ENCODE measurements around the gene NACC1. TPM values are rescaled to one million over a fixed set of nuclear protein-coding genes. Genes with fewer than 3 reads are reported as not detected.

The NACC1 gene
- total and polyA plus RNA-seq, 2 of the 13 experiments (the other 11 are each of a cell fraction or from before 2014, with no cell fraction given): 31.8 to 42.3 TPM

- TF ChIP-seq ZC3H4 (CRISPR knock-in tag; IDR thresholded peaks at IDR 0.05; ENCODE audit: borderline replicate concordance): no peak
Measured at GRCh38 chr19:13169769-13170168, 51.7 kb downstream of the NACC1 start (continued).

GRCh38 chr19:13171146-13171545 lies 53.1 kb downstream of the NACC1 start:
- Histone ChIP-seq H3K36me3 (replicated peaks in 1 of 2; ENCODE audit: control insufficient read depth in 1 of 2, insufficient read depth in 2 of 2, low read length in 2 of 2) (no peaks in the 10 kb centered on the region), H3K27me3 (ENCODE audit: control insufficient read depth in 1 of 2, insufficient read depth in 2 of 2, low read length in 2 of 2) (no peaks in the 10 kb centered on the region), H4K20me1 (ENCODE audit: insufficient read depth, low read length) (no peaks in the 10 kb centered on the region), H3K9me3 (ENCODE audit: low read length) (no peaks in the 10 kb centered on the region), H3K9ac (ENCODE audit: insufficient read depth, low read depth, low read length) (no peak overlapping the region), H3K27ac (ENCODE audit: extremely low read length, insufficient read depth, low read length) (no peak overlapping the region), H3K4me2 (ENCODE audit: low read depth, low read length) (no peak overlapping the region), H2AFZ (ENCODE audit: low read length) (no peak overlapping the region), H3K79me2 (ENCODE audit: insufficient read depth, low read length) (no peaks in the 10 kb centered on the region), H3K4me1 (ENCODE audit: insufficient read depth, low read length) (peaks cover 44% of the 10 kb centered on the region), H3K4me3 (replicated peaks in 1 of 3; ENCODE audit: insufficient read depth in 1 of 3, low read depth in 2 of 3, low read length in 3 of 3) (no peak overlapping the region)
- CTCF ChIA-PET (ENCODE audit: low intra/inter-chr PET ratio, low total read pairs): no interaction called here
- DNase-seq (ENCODE audit: low spot score): no peak
- no peak for FAIRE-seq
- in situ Hi-C loops (cut with HindIII; ENCODE audit: extremely low pct_ligation_motif_present, low pct_unique_long_range_greater_than_20kb) (no loop called here), intact Hi-C loops (cut with micrococcal nuclease; ENCODE audit: unreplicated experiment) (no loop called here)
- BruUV-seq (replicated peaks): no TSS peak
- WGBS (ENCODE audit: low lambda C conversion rate): 95% methylated on average over 5 of the region's 7 CpGs
- ATAC-seq: no peak
- POLR2A ChIA-PET: interaction anchor here (0.7 to 2.9 kb wide), 2 partner anchors 8 to 11 kb away, joined by 3 to 17 read pairs; no protein-coding TSS in a partner anchor
- TF ChIP-seq NONO (IDR thresholded peaks at IDR 0.05) (no peak), NONO (CRISPR knock-in tag; conservative IDR thresholded peaks at IDR 0.05) (no peak), ERF (CRISPR knock-in tag; IDR thresholded peaks at IDR 0.05) (no peak), ZNF280D (CRISPR knock-in tag; IDR thresholded peaks at IDR 0.05) (no peak), IRF9 (CRISPR knock-in tag; IDR thresholded peaks at IDR 0.05; ENCODE audit: borderline replicate concordance) (no peak), ZNF512B (CRISPR knock-in tag; IDR thresholded peaks at IDR 0.05; ENCODE audit: borderline replicate concordance) (no peak), TRIM22 (IDR thresholded peaks at IDR 0.05) (no peak), ZSCAN29 (CRISPR knock-in tag; conservative IDR thresholded peaks at IDR 0.05) (no peak), ZBTB25 (CRISPR knock-in tag; IDR thresholded peaks at IDR 0.05) (no peak), ZZZ3 (CRISPR knock-in tag; IDR thresholded peaks at IDR 0.05; ENCODE audit: borderline replicate concordance) (no peak), CENPBD1 (CRISPR knock-in tag; IDR thresholded peaks at IDR 0.05; ENCODE audit: borderline replicate concordance, low read depth) (no peak)

Data from HepG2 (cell line).